Measurements from ENCODE around the gene PTPN4. TPM values are rescaled to one million over a fixed set of nuclear protein-coding genes. Genes with fewer than 3 reads are reported as not detected.

PTPN4 gene
- total and polyA plus RNA-seq, 2 donors (not counting 1 experiment from before 2014, with no cell fraction given): 5.3 to 22.3 TPM

GRCh38 chr2:119730671-119731177, 29.0 kb upstream of the PTPN4 start:
- no peak overlapping the region for H3K27ac ChIP-seq (ENCODE audit: insufficient read depth, low read length)
- H3K9me3 ChIP-seq (ENCODE audit: control insufficient read depth, insufficient read depth, low read depth, low read length): no peaks in the 10 kb centered on the region
- H2AFZ ChIP-seq (ENCODE audit: low read length): no peak overlapping the region
- no peaks in the 10 kb centered on the region for H4K20me1 ChIP-seq (ENCODE audit: control insufficient read depth, extremely low read depth, insufficient read depth, low read length)
- no peak overlapping the region for H3K9ac ChIP-seq (ENCODE audit: insufficient read depth, low read length)
- H3K36me3 ChIP-seq (ENCODE audit: control insufficient read depth, insufficient read depth, low read length): no peaks in the 10 kb centered on the region
- H3K4me2 ChIP-seq (ENCODE audit: extremely low read depth, insufficient read depth, low read length): no peak overlapping the region
- H3K4me3 ChIP-seq (replicated peaks in 1 of 4; ENCODE audit: control extremely low read depth in 1 of 4, insufficient read depth in 1 of 4, low read depth in 3 of 4, low read length in 4 of 4): no peak overlapping the region
- no peaks in the 10 kb centered on the region for H3K4me1 ChIP-seq (ENCODE audit: control insufficient read depth, extremely low read depth, insufficient read depth, low read length)
- H3K79me2 ChIP-seq (ENCODE audit: control insufficient read depth, insufficient read depth, low read length): no peaks in the 10 kb centered on the region
- DNase-seq (ENCODE audit: low read depth in 2 of 2): peak in 1 of 2 donors; percentile 35
- H3K27me3 ChIP-seq (ENCODE audit: control insufficient read depth, insufficient read depth, low read length): peaks cover 3% of the 10 kb centered on the region
- TF ChIP-seq EZH2 (IDR thresholded peaks at IDR 0.05; ENCODE audit: low read length, missing control alignments) (no peak), CTCF (conservative IDR thresholded peaks at IDR 0.05 in 1 of 2, IDR thresholded peaks at IDR 0.05 in 1 of 2; ENCODE audit: low read depth in 1 of 2, low read length in 2 of 2) (no peak)

GRCh38 chr2:119731983-119732382, 27.7 kb upstream of the PTPN4 start:
- DNase-seq (ENCODE audit: low read depth in 2 of 2): no peak
- no peak overlapping the region for H2AFZ ChIP-seq (ENCODE audit: low read length)
- peaks cover 3% of the 10 kb centered on the region for H3K27me3 ChIP-seq (ENCODE audit: control insufficient read depth, insufficient read depth, low read length)
- H3K79me2 ChIP-seq (ENCODE audit: control insufficient read depth, insufficient read depth, low read length): no peaks in the 10 kb centered on the region
- H3K4me3 ChIP-seq (replicated peaks in 1 of 4; ENCODE audit: control extremely low read depth in 1 of 4, insufficient read depth in 1 of 4, low read depth in 3 of 4, low read length in 4 of 4): no peak overlapping the region
- H3K4me2 ChIP-seq (ENCODE audit: extremely low read depth, insufficient read depth, low read length): no peak overlapping the region
- H3K27ac ChIP-seq (ENCODE audit: insufficient read depth, low read length): no peak overlapping the region
- no peaks in the 10 kb centered on the region for H3K9me3 ChIP-seq (ENCODE audit: control insufficient read depth, insufficient read depth, low read depth, low read length)
- TF ChIP-seq CTCF (conservative IDR thresholded peaks at IDR 0.05 in 1 of 2, IDR thresholded peaks at IDR 0.05 in 1 of 2; ENCODE audit: low read depth in 1 of 2, low read length in 2 of 2) (no peak), EZH2 (IDR thresholded peaks at IDR 0.05; ENCODE audit: low read length, missing control alignments) (no peak)
- H3K36me3 ChIP-seq (ENCODE audit: control insufficient read depth, insufficient read depth, low read length): no peaks in the 10 kb centered on the region
- no peaks in the 10 kb centered on the region for H4K20me1 ChIP-seq (ENCODE audit: control insufficient read depth, extremely low read depth, insufficient read depth, low read length)
- no peaks in the 10 kb centered on the region for H3K4me1 ChIP-seq (ENCODE audit: control insufficient read depth, extremely low read depth, insufficient read depth, low read length)
- H3K9ac ChIP-seq (ENCODE audit: insufficient read depth, low read length): no peak overlapping the region

DNA sequence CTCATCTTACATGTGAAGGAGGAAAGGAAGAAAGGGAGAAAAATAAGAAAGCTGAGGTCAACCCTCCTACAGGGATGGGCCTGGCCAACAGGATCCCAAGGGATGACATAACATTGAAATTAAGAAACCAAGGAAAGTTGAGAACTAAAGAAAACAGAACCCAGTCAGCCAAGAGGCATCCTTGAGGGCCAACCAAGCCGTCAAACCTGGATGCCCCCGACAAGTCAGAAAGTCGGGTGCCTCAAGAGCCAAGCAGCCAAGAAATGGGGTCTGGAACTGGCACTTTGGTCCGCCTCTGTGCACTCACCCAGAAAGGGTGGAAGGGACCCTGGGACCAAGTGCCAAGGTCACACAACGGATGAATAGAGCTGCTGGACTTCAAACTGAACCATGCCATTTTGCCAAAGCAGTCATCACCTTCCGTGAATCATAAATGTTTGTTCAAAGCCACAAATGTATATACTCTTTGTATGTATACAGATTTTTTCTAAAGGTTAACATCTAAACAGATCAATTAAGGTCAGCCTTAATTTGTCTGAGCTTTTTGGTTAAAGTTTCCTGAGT, 27.0 kb upstream of the PTPN4 start:
- no peak overlapping the region for H3K9ac ChIP-seq (ENCODE audit: insufficient read depth, low read length)
- no peak for TF ChIP-seq EZH2 (IDR thresholded peaks at IDR 0.05; ENCODE audit: low read length, missing control alignments)
- no peak for TF ChIP-seq CTCF (conservative IDR thresholded peaks at IDR 0.05 in 1 of 2, IDR thresholded peaks at IDR 0.05 in 1 of 2; ENCODE audit: low read depth in 1 of 2, low read length in 2 of 2)

More for the DNA sequence above, 27.0 kb upstream of the PTPN4 start:
- H4K20me1 ChIP-seq (ENCODE audit: control insufficient read depth, extremely low read depth, insufficient read depth, low read length): no peaks in the 10 kb centered on the region
- no peaks in the 10 kb centered on the region for H3K9me3 ChIP-seq (ENCODE audit: control insufficient read depth, insufficient read depth, low read depth, low read length)
- H3K27me3 ChIP-seq (ENCODE audit: control insufficient read depth, insufficient read depth, low read length): peaks cover 3% of the 10 kb centered on the region
- H3K79me2 ChIP-seq (ENCODE audit: control insufficient read depth, insufficient read depth, low read length): no peaks in the 10 kb centered on the region
- H3K27ac ChIP-seq (ENCODE audit: insufficient read depth, low read length): no peak overlapping the region
- H3K4me1 ChIP-seq (ENCODE audit: control insufficient read depth, extremely low read depth, insufficient read depth, low read length): no peaks in the 10 kb centered on the region
- no peak overlapping the region for H2AFZ ChIP-seq (ENCODE audit: low read length)
- no peak overlapping the region for H3K4me2 ChIP-seq (ENCODE audit: extremely low read depth, insufficient read depth, low read length)
- no peak for DNase-seq (ENCODE audit: low read depth in 2 of 2)
- no peaks in the 10 kb centered on the region for H3K36me3 ChIP-seq (ENCODE audit: control insufficient read depth, insufficient read depth, low read length)
- H3K4me3 ChIP-seq (replicated peaks in 1 of 4; ENCODE audit: control extremely low read depth in 1 of 4, insufficient read depth in 1 of 4, low read depth in 3 of 4, low read length in 4 of 4): no peak overlapping the region
